HuH-7.5 (cell line): ENCODE measurements around the gene HAP1.
"Not testable (repeated sequence)": the region's sequence is repeated elsewhere in the genome, so short reads cannot be mapped to it uniquely, and the experiment has no call there.

Experiments
- DNase-seq: peaks from one replicate; pipeline ENCODE4 v3.0.0; 2011; ENCODE audit warnings: low spot score

The HAP1 gene

DNA sequence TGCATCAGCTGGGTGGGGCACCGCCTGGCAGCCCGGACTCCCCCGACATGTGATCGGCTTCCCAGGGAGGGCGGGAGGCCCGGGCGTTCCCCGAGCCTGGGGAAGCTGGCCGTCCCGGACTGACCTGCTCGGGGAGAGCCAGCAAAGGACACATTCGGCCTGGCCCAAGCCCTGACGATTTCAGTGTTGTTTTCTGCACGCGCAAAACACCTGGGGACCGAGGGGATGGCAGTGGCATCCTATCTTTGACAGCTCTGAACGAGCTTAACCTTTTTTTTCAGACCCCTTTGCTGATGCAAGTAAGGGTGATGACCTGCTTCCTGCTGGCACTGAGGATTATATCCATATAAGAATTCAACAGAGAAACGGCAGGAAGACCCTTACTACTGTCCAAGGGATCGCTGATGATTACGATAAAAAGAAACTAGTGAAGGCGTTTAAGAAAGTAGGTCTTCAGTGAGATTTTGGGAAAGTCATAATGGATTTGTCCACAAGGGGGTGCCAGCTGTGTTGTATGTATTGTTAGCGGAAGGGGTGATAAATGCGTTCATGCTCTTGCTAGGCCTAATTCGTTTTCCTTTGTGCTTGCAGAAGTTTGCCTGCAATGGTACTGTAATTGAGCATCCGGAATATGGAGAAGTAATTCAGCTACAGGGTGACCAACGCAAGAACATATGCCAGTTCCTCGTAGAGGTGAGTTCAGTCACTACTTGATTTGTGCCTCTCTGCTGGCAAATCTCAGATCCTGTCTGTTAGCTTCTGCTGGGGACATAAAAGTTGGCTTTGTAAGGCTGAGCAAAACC, 44.7 kb downstream of the HAP1 start:
- DNase-seq, result no peak

DNA sequence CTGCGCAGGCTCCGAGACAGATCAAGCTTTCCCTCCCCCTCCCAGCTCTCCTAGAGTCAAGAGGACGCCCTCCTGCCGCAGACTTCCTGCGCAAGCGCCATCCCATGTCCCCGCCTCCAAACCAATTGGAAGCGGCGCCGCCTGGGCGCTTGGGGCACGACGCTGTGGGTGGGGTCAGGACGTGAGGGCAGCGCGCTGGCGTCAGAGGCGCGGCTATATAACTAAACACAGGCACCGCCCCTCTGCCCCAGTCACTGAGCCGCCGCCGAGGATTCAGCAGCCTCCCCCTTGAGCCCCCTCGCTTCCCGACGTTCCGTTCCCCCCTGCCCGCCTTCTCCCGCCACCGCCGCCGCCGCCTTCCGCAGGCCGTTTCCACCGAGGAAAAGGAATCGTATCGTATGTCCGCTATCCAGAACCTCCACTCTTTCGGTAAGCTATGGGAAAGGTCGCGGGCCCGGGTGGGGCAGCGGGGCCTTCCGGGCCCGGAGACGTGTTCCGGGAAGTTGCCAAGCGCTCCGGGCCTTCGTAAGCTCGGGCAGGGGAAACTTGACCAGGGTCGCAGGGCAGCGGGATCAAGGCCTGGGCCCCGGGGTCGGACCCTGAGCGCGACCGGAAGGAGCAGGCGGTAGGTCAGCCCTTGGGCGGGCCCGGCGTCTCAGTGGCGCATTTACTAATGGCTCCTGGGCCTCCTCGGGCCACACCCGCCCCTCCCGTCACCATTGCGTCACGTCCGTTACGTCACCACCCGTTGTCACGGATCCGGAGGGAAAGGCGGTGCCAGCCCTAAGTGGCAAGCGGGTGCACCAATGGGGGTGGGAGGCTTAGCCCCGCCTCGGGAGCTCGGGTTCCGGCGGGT, 45.6 kb downstream of the HAP1 start, which contains the start of gene EIF1:
Gene EIF1 (plus strand): TSS at position 245 of the 856 bp plus-strand sequence. CDS start 154 bp downstream, at position 399.
- peak; percentile 80 for DNase-seq

DNA sequence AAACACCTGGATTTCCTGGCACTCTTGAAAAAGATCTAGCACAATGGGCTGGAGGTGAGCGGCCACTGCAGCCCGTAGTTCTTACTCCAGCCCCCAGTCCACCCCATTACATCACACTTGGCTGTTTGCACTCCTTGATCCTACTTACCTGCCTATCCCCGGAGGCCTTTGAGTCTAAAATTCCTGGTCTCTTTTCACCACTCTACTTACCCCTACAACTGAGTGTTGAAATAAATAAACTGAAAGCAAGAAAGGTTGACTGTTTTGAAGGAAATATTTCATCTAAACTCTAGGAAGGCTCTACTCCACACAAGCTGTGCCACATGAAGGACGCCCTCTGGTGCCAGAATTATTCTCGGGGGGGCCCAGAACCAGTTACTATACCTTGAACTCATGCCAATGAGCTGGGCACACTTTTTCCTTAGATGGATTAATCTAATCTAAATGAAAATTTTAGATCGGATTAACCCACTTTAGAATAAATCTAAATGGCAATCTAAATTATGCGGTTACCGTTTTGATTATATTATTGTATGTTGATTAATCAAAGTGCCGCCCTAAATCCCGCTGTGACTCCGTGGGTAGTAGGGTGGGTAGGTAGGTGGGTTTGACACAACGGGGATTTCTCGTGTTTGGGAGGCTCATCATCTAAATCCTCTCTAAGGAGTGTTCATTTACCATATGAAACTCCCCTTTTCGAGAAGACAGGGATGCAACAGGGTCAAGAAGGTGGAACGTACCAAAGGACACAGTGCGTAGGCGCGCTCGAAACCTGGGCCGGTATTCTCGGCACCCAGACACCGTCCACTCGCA, 46.4 kb downstream of the HAP1 start:
- no peak for DNase-seq

DNA sequence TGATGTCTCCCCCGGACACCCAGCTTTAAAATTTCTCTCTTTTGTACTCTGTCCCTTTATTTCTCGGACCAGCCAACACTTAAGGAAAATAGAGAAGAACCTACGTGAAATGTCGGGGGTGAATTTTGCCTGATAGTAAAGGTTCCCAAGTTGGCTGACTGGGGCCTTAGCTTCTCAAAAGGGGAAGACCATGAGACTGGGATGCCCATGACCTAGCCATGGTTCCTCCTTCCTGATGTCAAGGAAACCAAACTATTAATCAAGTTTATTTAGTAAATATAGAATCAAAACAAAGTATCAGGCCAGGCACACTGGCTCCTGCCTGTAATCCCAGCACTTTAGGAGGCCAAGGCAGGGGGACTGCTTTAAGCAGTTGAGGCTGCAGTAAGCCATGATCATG, 48.2 kb downstream of the HAP1 start:
- DNase-seq, result no peak

DNA sequence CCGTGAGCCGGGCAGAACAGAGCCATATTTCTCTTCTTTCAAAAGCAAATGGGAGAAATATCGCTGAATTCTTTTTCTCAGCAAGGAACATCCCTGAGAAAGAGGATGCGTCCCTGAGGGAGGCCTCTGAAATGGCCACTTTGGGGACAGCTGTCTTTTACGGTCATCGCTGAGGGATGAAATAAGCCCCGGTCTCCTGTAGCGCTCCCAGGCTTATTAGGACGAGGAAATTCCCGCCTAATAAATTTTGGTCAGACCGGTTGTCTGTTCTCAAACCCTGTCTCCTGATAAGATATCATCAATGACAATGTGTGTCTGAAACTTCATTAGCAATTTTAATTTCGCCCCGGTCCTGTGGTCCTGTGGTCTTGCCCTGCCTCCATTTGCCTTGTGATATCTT, 48.7 kb downstream of the HAP1 start:
- not testable (repeated sequence) for DNase-seq

DNA sequence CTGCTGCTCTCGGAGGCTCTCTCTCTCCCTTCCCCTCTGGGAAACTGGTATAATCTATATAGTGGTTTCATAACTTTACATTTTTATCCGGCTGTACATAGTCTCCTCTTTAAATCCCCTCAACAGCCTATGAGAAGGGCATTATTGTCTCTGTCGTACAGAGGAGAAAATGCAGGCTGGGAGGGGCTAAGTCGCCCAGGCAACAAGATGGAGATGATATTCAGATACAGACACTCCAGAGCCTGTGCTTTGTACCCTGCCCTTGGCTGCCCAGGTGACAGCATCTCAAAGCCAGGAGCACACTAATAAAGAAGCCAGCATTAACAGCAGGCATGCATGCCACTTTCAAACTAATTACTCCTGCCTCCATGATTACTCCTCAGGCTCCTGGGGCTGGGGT, 50.4 kb downstream of the HAP1 start:
- DNase-seq, result no peak

DNA sequence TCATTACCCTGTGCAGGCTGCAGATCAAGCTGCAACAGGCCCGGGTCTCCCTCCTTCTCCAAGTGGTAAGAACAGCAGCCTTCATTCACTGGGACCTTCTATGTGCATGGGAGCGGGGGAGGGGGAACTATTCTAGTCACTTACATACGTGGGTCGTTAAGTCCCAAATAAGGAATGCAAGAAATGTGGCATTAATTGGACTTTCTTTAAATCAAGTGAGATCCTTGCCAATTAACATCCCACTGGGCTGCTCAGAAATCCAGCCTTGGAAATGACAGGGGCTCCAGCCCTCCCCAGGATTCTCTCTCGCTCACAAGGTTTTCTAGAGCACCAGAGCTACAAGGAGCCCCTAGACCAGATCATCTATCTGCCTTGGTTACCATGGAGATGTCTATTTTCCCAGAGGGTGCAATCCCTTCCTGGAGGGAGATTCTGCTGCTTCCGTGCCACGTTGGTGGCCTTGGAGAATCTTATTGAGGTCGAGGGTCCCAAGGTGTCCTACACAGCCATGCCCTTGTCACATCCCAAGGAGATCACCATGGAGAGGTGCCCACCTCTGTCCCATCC, 50.9 kb downstream of the HAP1 start:
- DNase-seq, result no peak

DNA sequence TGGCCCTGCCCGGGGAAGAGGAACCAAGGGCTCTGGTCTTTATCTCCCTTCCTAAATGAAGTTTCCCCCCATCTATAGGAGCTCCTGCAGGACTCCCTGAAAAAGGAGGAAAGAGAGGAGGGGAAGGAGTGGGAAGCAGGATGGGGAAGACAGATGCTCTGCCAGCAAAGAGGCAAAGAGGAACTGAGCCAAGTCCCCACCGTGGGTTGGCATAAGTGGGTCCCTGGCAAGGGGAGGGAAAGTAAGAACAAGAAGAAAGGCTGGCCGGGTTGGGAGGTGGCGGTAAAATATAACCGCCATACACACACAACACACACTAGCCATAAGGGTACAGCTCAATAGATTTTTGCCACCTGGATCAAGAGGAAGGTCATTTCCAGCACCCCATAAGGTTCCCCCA, 51.8 kb downstream of the HAP1 start:
- DNase-seq, result no peak

DNA sequence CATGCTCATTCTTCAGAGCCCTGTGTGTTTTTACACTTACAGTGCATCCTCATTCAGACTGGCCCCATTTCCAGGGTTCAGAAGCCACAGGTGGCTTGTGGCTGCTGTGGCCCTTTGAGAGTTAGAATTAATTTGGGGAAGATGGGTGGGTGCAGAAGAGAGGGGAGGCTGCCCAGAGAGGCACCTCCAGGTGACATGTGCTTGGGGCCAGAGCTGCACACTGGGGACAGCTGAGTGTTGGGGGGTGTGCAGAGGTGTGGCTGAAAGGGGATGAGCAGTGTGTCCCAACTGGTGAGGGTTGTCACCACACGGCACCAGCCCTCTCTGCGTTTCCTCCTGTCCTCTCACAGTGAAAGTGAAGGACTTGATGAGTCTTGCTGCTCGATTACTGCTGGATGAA, 52.7 kb downstream of the HAP1 start:
- DNase-seq, result no peak

DNA sequence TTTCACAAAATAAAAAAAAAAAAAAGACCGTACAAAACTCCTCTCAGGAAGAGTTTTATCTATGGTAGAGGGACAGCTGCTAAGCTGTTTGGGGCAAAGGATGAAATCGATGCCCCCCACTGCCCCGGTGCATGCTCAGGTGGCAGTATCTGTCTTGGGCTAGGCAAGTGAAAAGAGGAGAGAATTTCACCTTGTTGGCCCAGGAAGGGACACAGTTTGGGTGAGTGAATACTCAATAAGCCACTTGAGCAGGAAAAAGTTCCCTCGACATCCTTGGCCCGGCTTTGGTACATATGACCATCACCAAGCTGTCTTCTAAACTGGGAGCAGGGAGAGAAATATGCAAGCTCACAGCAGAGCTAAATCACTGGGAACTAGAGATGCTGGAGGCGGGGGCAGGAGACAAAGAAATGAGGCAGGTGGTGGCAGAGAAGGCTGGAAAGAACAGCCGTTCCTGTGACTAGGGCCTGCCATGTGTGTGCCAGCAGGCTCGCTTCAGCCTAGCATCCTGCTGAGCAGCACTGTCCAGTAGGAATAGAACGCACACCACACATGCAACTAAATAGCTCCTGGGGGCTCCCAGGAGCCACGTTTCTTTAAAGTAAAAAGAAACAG, 53.9 kb downstream of the HAP1 start:
- DNase-seq, result no peak

DNA sequence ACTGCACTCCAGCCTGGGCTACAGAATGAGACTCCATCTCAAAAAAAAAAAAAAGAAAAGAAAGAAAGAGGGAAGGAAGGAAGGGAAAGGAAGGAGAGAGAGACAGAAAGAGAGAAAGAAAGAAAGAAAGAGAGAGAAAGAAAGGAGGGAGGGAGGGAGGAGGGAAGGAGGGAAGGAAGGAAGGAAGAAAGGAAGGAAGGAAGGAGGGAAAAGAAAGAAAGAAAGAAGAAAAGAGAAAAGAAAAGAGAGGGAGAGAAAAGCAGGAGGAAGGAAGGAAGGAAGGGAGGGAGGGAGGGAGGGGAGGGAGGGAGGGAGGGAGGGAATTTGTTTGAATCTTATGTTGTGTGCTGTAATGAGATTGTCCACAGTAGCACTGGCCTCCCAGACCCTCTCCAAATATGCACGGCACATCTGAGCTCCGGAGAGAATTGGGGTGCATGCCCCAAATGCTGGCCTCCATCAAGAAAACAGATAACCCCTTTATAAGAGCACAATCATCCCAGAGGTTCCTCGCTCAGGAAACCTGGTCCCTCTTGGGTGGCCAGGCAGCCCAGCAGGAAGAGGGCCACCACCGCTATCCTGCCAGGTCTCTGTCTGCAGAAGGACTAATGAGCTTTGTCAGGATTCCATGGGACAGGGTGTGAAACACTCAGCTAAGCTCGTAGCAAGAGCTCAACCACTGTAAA, 54.6 kb downstream of the HAP1 start:
- DNase-seq, result no peak

DNA sequence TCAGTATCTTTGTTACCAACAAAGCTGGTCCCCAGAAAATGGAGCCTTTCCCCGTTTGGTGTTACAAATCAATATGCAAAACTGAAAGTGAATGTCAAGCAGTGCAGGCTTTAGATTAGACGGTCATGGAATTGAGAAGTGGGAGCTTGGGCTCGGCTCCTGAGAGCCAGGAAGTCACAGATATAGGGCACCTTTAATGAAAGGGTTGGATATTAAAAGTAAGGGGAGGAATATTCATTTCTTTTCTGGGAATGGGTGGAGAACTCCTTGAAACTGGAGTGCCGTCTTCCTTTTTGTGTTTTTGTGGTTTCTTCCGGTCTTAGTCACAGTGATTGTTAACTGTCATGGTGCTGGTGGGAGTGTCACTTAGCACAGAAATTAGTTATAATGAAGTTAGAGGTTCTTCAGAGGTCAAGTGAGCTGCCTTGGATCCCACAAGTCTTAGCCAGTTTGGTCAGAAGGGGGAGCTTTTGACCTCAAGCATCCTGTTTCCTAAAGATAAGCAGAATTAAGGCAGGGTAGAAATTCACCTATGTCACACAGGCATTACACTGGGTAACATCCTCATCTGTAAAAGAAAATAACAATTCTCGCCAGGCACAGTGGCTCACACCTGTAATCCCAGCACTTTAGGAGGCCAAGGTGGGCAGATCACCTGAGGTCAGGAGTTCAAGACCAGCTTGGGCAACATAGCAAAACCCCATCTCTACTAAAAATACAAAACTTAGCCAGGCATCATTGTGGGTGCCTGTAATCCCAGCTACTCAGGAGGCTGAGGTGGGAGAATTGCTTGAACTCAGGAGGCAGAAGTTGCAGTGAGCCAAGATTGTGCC, 55.3 kb downstream of the HAP1 start:
- no peak for DNase-seq

DNA sequence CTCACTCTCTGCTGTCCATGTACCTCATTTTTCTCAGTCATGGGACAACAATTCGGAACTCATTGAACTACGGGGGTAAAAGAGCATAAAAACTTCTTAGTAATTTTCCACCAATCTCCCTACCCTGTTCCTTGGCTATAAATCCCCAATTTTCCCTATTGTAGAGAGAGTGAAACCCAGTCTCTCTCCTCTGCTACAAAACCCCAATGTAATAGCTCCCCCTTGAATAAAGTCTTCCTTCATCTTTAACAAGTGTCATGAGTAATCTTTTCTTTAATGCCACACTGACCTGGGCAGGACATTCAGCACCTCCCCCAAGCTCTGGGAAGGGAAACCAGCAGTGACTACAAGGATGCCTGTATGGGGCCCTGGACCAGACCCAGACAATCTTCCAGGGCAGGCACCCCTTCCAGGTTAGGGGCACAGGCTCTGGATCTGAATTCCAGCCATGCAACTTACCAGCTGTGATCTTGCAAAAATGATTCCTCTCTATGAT, 56.0 kb downstream of the HAP1 start:
- DNase-seq, result no peak

DNA sequence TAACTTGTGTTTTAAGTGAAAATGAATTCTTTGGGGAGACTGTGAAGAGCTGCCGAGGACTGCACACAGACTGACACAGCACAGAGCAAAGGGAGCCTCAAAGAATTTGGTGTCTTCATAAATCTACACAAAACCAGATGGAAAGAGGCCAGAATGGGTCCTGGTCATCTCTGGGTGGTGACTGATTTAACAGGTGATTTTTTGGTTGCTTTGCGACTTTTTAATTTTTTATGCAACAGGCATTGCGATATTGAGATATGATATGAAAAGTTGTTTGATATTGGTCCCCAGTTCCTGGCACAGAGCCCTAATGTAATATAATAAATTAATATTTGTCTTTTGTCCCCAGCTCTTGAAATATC, 58.4 kb downstream of the HAP1 start:
- no peak for DNase-seq

DNA sequence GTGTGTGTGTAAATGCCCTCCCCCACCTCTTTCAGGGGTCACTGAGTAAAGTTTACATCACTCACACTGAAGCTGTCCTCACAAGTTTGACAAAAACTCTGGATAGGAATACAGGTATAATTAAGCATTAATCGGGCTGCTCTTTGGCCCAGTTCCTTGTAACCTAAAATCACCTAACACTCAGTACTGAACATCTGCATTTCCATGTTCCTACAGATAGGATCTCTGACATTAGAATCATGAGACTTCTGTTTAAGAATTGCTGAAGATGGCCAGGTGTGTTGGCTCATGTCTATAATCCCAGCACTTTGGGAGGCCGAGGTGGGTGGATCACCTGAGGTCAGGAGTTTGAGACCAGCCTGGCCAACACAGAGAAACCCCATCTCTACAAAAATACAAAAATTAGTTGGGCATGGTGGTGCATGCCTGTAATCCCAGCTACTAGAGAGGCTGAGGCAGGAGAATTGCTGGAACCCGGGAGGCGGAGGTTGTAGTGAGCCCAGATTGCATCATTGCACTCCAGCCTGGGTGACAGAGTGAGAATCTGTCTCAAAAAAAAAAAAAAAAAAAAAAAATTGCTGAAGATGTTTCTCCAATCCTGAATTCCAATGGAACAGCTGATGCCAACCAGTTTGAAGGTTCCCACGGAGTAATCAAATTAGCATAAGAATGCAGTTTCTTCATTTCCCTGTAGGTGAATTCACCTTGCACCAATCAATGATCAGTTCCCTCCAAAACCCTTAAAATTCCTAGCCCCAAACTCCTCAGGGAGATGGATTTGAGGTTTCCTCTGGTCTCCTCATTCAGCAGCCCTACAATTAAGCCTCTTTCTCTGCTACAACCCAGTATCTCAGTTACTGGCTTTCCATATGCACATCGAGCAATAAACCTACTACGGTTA, 59.0 kb downstream of the HAP1 start:
- DNase-seq, result not testable (repeated sequence)
